HEK293 (cell line): ENCODE results near the gene CLIP1.
"Not testable (repeated sequence)": the region's sequence is repeated elsewhere in the genome, so short reads cannot be mapped to it uniquely, and the experiment has no call there.

Source experiments
- CTCF ChIA-PET: fragments of 350-600 bp; formaldehyde crosslinking; extraction: SDS; loops from one replicate; lab custom pipeline; 2021; ENCODE audit warnings: antibody characterized with exemption; lab: Yijun Ruan, JAX
- POLR2A ChIA-PET: fragments of 300-600 bp; formaldehyde crosslinking; extraction: SDS; loops from one replicate; lab custom pipeline; 2020; ENCODE audit warnings: antibody characterized with exemption, inconsistent platforms; lab: Yijun Ruan, JAX
- H3K27ac ChIP-seq: fragments of 200-500 bp; sonication (Bioruptor generic); 2 replicates; pipeline ENCODE4 v1.5.1; 2014; ENCODE audit warnings: low read depth, low read length, control low read depth, inconsistent platforms; ENCODE audit errors: extremely low read depth
- H3K36me3 ChIP-seq, 2 experiments: fragments of 200-500 bp in 1 of 2; sonication (Bioruptor generic) in 1 of 2; 1 replicate in 1 of 2; 2 replicates in 1 of 2; pipeline ENCODE4 v1.5.1; 2014 to 2017; ENCODE audit warnings: inconsistent platforms in 2 of 2, low read length in 2 of 2; ENCODE audit not compliant: control insufficient read depth in 2 of 2, insufficient read depth in 1 of 2
- H3K4me1 ChIP-seq: fragments of 200-500 bp; sonication (Bioruptor generic); 2 replicates; pipeline ENCODE4 v1.5.1; 2014; ENCODE audit warnings: mild to moderate bottlenecking, low read length, inconsistent platforms; ENCODE audit not compliant: control insufficient read depth, insufficient read depth
- H3K4me3 ChIP-seq: 2 replicates; pipeline ENCODE4 v1.5.1; 2011; ENCODE audit warnings: low read depth, mild to moderate bottlenecking, control low read depth, low read length, moderate library complexity
- H3K9me3 ChIP-seq: fragments of 200-500 bp; sonication (Bioruptor generic); 2 replicates; pipeline ENCODE4 v1.5.1; 2014; ENCODE audit warnings: low read depth, low read length, inconsistent platforms; ENCODE audit not compliant: control insufficient read depth, insufficient read depth
- PRDM6 ChIP-seq: fragments of 450-650 bp; formaldehyde crosslinking; IDR thresholded peaks from 2 replicates; pipeline ENCODE4 v1.5.1; 2017; ENCODE audit warnings: missing biosample characterization, missing genetic modification characterization
- TSHZ1 ChIP-seq: fragments of 450-650 bp; formaldehyde crosslinking; IDR thresholded peaks from 2 replicates; pipeline ENCODE4 v1.5.1; 2016; ENCODE audit warnings: missing biosample characterization, missing genetic modification characterization, borderline replicate concordance
- ZFP41 ChIP-seq: fragments of 450-650 bp; formaldehyde crosslinking; IDR thresholded peaks from 2 replicates; pipeline ENCODE4 v1.5.1; 2016; ENCODE audit warnings: missing biosample characterization, missing genetic modification characterization, borderline replicate concordance
- ZNF121 ChIP-seq: fragments of 450-650 bp; formaldehyde crosslinking; IDR thresholded peaks from 2 replicates; pipeline ENCODE4 v1.5.1; 2016; ENCODE audit warnings: missing biosample characterization, missing genetic modification characterization
- ZNF140 ChIP-seq: fragments of 450-650 bp; formaldehyde crosslinking; IDR thresholded peaks from 2 replicates; pipeline ENCODE4 v1.5.1; 2016; ENCODE audit warnings: missing biosample characterization, missing genetic modification characterization
- ZNF341 ChIP-seq: fragments of 450-650 bp; formaldehyde crosslinking; IDR thresholded peaks from 2 replicates; pipeline ENCODE4; 2016; ENCODE audit warnings: low read depth, missing biosample characterization, missing genetic modification characterization
- ZNF366 ChIP-seq: fragments of 450-650 bp; formaldehyde crosslinking; conservative IDR thresholded peaks from 2 replicates; pipeline ENCODE4 v1.5.1; 2016; ENCODE audit warnings: missing biosample characterization, missing genetic modification characterization
- ZNF394 ChIP-seq: fragments of 450-650 bp; formaldehyde crosslinking; IDR thresholded peaks from 2 replicates; pipeline ENCODE4 v1.5.1; 2016; ENCODE audit warnings: missing biosample characterization, missing genetic modification characterization, mild to moderate bottlenecking, moderate library complexity, borderline replicate concordance
- ZNF473 ChIP-seq: fragments of 450-650 bp; formaldehyde crosslinking; IDR thresholded peaks from 2 replicates; pipeline ENCODE4 v1.5.1; 2017; ENCODE audit warnings: missing biosample characterization, missing genetic modification characterization
- ZNF677 ChIP-seq: fragments of 450-650 bp; IDR thresholded peaks from 2 replicates; pipeline ENCODE4 v1.5.0; 2018; ENCODE audit warnings: missing biosample characterization, mild to moderate bottlenecking, missing genetic modification characterization, moderate library complexity
- ZNF776 ChIP-seq: fragments of 450-650 bp; formaldehyde crosslinking; IDR thresholded peaks from 2 replicates; pipeline ENCODE4 v1.5.0; 2017; ENCODE audit warnings: missing biosample characterization, missing genetic modification characterization, borderline replicate concordance
- ZNF843 ChIP-seq: fragments of 450-650 bp; formaldehyde crosslinking; IDR thresholded peaks from 2 replicates; pipeline ENCODE4 v1.5.1; 2016; ENCODE audit warnings: missing biosample characterization, missing genetic modification characterization

Gene CLIP1

GRCh38 chr12:122421187-122421820, 1.2 kb downstream of the CLIP1 start:
- TF ChIP-seq ZNF341 (peak; percentile 98), ZNF394 (tag by site-specific recombination) (0 out of 2 replicates have a peak, but pooled peaks have one; percentile 13), ZNF140 (tag by site-specific recombination) (no peak), ZNF366 (peak; percentile 44; the same call in 1 of the 2 replicates), ZNF677 (tag by site-specific recombination) (0 out of 2 replicates have a peak, but pooled peaks have one; percentile 6), PRDM6 (tag by site-specific recombination) (peak; percentile 17; the same call in 1 of the 2 replicates)
- TF ChIP-seq, all 188 proteins: peak for 5
- ChIA-PET POLR2A (interaction anchor here (1.1 to 2.5 kb wide), 2 partner anchors 15 to 22 kb away, joined by 3 to 16 read pairs; no protein-coding TSS in a partner anchor), CTCF (interaction anchor here (0.6 to 1.1 kb wide), 4 partner anchors 21 to 63 kb away, joined by 3 to 4 read pairs (median 3); no protein-coding TSS in a partner anchor)
- Histone ChIP-seq H3K9me3 (no peaks in the 10 kb centered on the region), H3K27ac (peak overlapping the region; percentile 99), H3K36me3 (no peaks in the 10 kb centered on the region), H3K4me3 (peak overlapping the region; percentile 56), H3K4me1 (peaks cover 18% of the 10 kb centered on the region)

GRCh38 chr12:122420471-122421162, 1.9 kb downstream of the CLIP1 start:
- no peak for TF ChIP-seq ZNF473 (tag by site-specific recombination)
- no peak for TF ChIP-seq ZNF776
- no peak for TF ChIP-seq ZNF843 (tag by site-specific recombination)
- peak; percentile 70; the same call in 1 of the 2 replicates for TF ChIP-seq TSHZ1 (tag by site-specific recombination)
- TF ChIP-seq ZFP41 (tag by site-specific recombination) = no peak
- H3K4me1 ChIP-seq = peaks cover 18% of the 10 kb centered on the region
- no peaks in the 10 kb centered on the region for H3K9me3 ChIP-seq
- no peaks in the 10 kb centered on the region for H3K36me3 ChIP-seq
- peak overlapping the region; percentile 56; the same call in 1 of the 2 replicates for H3K4me3 ChIP-seq
- no peak overlapping the region for H3K27ac ChIP-seq
- CTCF ChIA-PET = interaction anchor here (0.6 to 1.1 kb wide), 3 partner anchors 20 to 62 kb away, joined by 3 read pairs; no protein-coding TSS in a partner anchor
- POLR2A ChIA-PET = interaction anchor here (1.0 to 2.5 kb wide), 3 partner anchors 14 to 21 kb away, joined by 3 to 16 read pairs (median 3); no protein-coding TSS in a partner anchor

- H3K27ac ChIP-seq, H3K4me3 ChIP-seq, H3K9me3 ChIP-seq, POLR2A ChIA-PET, H3K36me3 ChIP-seq: not testable (repeated sequence)
- CTCF ChIA-PET = interaction anchor here (0.6 to 1.3 kb wide), 3 partner anchors 9 to 19 kb away, joined by 3 to 5 read pairs (median 4); no protein-coding TSS in a partner anchor
- peaks cover 18% of the 10 kb centered on the region for H3K4me1 ChIP-seq
- TF ChIP-seq ZNF121 = 0 out of 2 replicates have a peak, but pooled peaks have one; percentile 36
- TF ChIP-seq, all 188 proteins: peak for 1; not testable (repeated sequence) for 187
Observed at GRCh38 chr12:122419094-122419493, 3.4 kb downstream of the CLIP1 start.

GRCh38 chr12:122415665-122416064, 6.8 kb downstream of the CLIP1 start:
- CTCF ChIA-PET = interaction anchor here (0.6 kb wide), 1 partner anchor 42 kb away, joined by 3 read pairs; no protein-coding TSS in a partner anchor
- H3K4me3 ChIP-seq, H3K9me3 ChIP-seq, H3K36me3 ChIP-seq, H3K27ac ChIP-seq: not testable (repeated sequence)
- POLR2A ChIA-PET = interaction anchor here (0.6 to 1.6 kb wide), 3 partner anchors 13 to 45 kb away, joined by 3 to 8 read pairs (median 5); no protein-coding TSS in a partner anchor
- H3K4me1 ChIP-seq = peaks cover 17% of the 10 kb centered on the region
